Activated T-helper 9 cell treated with anti-CD3 and anti-CD28 coated beads, Interleukin-2, amount 50 U/mL, for 16 hours (primary cell): ENCODE data around the gene USP8.
"Not testable (repeated sequence)": the region's sequence is repeated elsewhere in the genome, so short reads cannot be mapped to it uniquely, and the experiment has no call there.

Experiments used
- DNase-seq: peaks from one replicate; pipeline ENCODE4 v3.0.0-alpha.2; 2020; ENCODE audit warnings: low read depth

USP8 gene

GRCh38 chr15:50440932-50441331 lies 16.7 kb downstream of the USP8 start:
- no peak for DNase-seq

DNA sequence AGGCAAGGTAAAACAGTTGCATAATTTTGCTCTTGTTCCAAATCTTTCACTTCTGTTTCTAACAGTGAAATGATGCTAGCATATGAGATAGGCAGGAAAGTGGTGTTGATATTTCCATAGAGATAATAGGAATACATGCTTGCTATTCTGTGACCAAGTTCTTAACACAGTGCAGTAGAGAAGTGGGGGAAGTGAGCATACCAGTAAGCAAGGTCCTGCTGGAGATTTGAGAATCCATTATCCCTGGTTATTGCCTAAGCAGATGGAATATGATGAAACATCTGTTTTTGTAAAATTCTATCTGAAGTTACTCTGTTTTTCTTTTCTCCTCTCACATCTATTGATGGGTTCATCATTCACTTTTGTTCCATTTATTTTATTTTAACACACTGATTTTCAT lies 28.7 kb downstream of the USP8 start:
- DNase-seq: no peak

DNA sequence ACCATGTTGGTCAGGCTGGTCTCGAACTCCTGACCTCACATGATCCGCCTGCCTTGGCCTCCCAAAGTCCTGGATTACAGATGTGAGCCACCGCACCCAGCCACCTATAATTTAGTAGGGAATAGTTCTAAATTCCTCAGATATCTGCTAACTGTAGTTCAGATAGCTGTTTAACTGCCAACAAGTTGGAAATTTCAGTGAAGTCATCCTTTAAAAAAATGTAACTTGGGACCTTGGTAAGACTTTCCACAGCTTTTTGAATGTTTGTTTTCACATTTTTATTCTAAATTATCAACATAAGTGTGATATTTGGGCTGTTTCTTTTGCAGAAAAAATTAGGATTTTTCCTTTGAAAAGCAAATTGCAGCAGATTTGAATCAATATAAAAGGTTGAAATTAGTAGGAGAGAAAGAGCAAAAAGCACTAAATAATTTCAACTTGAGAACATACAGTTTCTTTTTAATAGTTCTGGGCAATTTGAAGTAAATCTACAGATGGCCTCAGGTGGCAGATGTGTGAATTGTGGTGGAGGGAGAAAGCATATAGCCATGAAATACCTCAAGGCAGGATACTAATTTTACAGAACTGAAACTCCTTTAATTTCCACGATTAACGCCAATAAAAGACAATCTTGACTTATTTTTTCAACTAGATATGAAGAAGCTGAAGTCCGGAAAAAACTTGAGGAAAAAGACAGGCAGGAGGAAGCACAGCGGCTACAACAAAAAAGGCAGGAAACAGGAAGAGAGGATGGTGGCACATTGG lies 34.3 kb downstream of the USP8 start:
- no peak for DNase-seq

- DNase-seq: no peak
These were observed 39.5 kb downstream of the USP8 start for GRCh38 chr15:50463423-50464358.

DNA sequence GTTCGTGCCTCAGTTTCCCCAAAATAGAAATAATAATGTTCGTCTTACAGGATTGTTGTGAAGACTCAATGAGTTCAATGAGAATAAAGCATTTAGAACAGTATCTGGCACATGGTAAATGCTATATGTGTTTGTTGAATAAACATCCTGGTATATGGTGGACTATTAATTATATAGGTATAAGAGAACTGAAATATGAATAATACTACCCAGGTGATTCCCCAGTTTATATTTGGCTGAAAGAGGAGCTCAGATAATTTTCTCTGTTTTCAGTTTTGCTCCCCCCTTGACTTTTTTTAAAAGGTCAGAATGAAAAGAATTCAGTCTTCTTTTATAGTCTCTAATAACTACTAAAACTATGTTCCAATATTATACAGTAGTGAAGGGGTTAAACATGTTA lies 46.9 kb downstream of the USP8 start:
- no peak for DNase-seq

DNA sequence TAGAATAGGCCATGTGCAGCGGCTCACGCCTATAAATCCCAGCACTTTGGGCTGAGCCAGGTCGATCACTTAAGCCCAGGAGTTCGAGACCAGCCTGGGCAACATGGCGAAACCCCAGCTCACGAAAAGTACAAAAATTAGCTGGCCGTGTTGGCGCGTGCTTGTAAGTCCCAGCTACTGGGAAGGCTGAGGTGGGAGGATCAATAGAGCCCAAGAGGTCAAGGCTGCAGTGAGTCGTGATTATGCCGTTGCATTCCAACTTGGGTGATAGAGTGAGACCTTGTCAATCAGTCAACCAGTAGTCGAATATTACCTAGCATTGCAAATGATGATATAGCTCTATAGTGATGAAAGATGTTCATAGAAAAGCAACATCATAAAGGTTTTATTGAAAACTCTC lies 51.9 kb downstream of the USP8 start:
- no peak for DNase-seq

GRCh38 chr15:50484781-50485180 lies 60.6 kb downstream of the USP8 start:
- DNase-seq: no peak

- DNase-seq: no peak
These were observed 61.2 kb downstream of the USP8 start for GRCh38 chr15:50485389-50485788.

DNA sequence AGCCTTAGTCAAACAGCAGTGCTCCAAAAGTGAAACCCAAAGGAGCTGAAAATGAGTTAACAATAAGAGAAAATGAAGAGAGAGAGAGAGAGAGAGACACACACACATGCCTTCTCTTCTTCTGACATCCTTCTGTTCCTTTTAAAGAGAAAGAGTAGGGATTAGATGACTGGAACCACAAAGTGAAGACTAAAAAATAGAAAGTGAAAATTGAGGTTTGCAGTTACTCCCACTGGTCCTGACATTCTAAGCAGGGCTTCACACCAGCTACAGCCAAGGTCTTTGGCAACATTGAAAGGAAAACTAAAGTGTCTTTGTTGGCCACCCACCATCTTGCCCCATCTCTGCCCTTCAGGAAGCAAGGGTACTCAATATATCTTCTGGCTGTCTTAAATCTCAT lies 63.1 kb downstream of the USP8 start:
- DNase-seq: no peak

- no peak for DNase-seq
These were observed 69.4 kb downstream of the USP8 start for GRCh38 chr15:50493625-50494024.

DNA sequence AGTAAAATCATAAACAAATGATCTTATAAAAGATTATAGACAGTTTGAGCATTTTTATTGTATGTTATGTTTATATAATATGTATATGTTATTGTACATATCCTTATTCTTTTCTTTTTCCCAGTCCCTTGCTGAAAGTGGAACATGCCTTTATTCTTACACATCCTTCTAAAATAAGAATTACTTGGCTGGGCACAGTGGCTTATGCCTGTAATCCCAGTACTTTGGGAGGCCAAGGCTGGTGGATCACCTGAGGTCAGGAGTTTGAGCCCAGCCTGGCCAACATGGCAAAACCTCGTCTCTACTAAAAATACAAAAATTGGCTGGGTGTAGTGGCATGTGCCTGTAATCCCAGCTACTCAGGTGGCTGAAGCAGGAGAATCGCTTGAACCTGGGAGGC lies 70.3 kb downstream of the USP8 start:
- DNase-seq: not testable (repeated sequence)

DNA sequence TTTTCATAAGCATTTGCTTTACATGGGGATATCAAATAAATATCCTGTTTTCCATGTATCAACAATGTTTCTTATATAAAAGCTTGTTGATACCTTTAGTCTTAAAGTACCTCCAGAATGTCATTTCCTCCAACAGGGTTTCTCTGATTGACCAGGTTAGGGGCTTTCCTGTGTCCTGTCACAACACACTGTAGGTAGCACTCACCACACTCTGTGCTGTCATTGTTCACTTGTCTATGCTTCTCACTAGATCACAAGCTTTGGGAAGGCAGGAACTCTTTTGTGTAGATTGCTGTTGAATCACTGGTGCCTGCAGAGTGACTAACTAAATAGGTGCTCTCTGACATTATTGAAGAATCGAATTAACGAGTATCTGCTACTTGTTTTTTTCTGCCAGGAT lies 72.5 kb downstream of the USP8 start:
- DNase-seq: no peak

- no peak for DNase-seq
These were observed 76.1 kb downstream of the USP8 start for GRCh38 chr15:50500352-50500751.

GRCh38 chr15:50501815-50502214 lies 77.6 kb downstream of the USP8 start:
- DNase-seq: no peak

GRCh38 chr15:50503144-50503543 lies 78.9 kb downstream of the USP8 start:
- no peak for DNase-seq

- not testable (repeated sequence) for DNase-seq
These were observed 81.5 kb downstream of the USP8 start for GRCh38 chr15:50505656-50506055.

DNA sequence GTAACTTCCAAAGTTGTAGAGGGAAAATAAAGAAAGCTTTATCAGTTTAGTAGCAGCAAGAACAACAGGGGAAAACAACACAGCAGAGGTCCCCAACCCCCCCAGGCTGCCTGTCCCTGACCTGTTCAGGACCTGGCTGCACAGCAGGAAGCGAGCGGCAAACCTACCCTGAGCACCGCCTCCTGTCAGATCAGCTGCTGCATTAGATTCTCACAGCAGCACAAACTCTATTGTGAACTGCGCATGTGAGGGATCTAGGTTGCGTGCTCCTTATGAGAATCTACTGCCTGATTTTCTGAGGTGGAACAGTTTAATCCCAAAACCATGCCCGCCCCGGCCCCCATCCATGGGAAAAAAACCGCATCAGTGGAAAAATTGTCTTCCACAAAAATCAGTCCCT lies 81.9 kb downstream of the USP8 start:
- DNase-seq: no peak

DNA sequence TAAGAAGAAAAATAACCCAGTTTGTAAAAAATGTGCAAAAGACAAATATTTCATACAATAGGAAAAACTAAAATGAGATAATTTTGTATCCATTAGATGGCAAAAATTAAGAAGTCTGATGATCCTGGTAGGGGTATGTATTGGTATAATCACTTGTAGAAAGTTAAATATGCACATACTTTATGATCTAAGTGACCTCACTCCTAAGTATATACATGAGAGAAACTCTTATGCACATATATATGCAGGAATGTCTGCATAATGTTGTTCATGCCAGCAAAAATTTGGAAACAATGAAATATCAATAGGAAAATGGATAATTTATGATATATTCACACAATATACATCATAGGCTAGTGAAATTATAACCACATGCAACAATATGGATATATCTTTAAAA lies 88.8 kb downstream of the USP8 start:
- DNase-seq: no peak

- DNase-seq: no peak
These were observed 95.7 kb downstream of the USP8 start for GRCh38 chr15:50519740-50520425.

GRCh38 chr15:50523851-50524251 lies 99.6 kb downstream of the USP8 start:
- no peak for DNase-seq

GRCh38 chr15:50531163-50531562 lies 107.0 kb downstream of the USP8 start:
- no peak for DNase-seq

DNA sequence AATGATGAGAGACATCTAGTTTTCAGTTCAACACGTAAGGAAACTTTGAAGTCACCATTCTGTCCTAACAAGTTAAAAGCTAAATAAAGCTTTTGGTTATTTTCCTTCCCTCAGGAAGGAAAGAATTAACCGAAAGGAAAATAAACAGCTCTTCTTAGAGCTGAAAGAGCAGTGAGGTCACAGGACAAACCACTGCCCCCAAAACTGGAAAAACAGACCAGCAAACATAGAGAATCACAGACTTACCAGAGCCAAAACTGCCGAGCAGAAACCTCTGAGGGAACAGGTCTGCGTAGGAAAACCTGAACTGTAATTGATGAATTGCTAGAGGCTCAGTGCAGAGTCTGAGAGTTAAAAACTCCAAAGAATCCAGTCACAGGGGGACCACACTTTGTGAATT lies 107.6 kb downstream of the USP8 start:
- no peak for DNase-seq

DNA sequence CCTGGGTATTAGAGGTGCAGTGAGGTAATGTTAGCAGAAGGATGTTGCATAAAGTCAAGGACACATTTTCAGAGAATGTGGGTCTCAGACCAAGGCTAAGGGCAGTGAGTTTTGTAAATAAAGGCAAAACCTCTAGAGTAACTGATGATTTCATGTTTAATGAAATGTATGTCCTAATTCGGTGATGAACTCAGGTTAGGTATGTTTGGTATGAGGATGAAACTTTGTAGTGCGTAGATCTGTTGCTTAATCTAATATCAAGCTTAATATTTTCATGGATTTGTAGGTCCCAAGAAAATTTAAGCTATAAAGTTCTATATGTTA lies 118.6 kb downstream of the USP8 start:
- DNase-seq: no peak
